SH-SY5Y (cell line): ENCODE data around the gene MTG1.

Experiments
- GATA2 ChIP-seq: IDR thresholded peaks from 2 replicates; pipeline ENCODE4 v1.6.1; 2011; ENCODE audit warnings: mild to moderate bottlenecking, low read depth, low read length
- GATA3 ChIP-seq: IDR thresholded peaks from 2 replicates; pipeline ENCODE4 v1.6.1; 2011; ENCODE audit warnings: low read depth, mild to moderate bottlenecking, low read length, moderate library complexity

The MTG1 gene

DNA sequence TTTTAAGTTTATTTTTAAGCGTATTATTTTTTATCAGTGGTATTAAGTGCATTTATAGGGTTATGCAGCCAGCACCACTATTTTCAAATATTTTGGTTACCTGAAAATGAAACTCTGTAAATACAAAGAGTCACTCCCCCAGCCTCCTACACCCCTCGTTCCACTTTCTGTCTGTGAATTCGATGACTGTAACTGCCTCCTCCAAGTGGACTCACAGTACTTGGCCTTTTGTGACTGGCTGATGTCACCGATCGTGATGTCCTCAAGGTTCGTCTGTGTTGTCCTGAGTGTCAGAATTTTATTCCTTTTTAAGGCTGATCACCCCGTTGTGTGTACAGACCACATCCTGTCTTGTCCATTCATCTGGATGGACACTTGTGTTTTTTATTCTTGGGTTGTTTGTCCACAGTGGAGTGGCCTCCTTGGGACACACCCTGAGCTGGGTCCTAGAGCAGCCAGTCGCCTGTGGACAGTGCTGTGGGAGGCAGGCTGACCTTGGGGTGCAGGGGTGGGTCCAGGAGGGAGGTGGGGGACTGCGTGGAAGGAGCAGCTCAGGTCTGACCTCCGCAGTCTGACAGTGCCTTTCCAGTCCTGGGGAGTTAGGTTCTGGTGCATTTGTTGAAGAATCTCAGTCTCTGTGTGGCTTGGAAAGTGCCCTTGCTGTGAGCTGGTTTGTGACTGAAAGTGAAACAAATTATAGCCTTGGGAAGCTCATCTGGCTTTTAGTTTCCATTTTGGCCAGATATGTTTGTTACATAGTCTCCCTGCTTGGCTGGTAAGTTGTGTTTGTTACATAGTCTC lies 6.9 kb downstream of the MTG1 start:
- TF ChIP-seq GATA3 (no peak), GATA2 (no peak)

DNA sequence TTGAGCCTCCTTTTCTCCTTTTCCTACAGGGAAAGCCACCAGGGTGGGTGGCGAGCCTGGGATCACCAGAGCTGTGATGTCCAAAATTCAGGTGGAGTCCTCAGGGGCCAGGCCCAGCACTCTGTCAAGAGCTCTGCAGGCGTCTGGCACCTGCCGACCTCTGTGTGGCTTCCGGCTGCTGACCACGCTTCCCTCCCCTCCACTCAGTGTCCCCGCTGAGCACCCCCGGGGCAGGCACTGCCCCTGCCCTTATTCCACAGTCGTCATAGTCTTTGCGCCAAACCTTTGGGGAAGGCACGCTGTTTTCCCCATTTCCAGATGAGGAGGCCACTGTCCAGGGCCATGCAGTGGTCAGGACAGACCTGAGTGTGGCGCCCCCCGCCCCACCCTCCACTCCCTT lies 7.5 kb downstream of the MTG1 start:
- no peak for TF ChIP-seq GATA3
- no peak for TF ChIP-seq GATA2

DNA sequence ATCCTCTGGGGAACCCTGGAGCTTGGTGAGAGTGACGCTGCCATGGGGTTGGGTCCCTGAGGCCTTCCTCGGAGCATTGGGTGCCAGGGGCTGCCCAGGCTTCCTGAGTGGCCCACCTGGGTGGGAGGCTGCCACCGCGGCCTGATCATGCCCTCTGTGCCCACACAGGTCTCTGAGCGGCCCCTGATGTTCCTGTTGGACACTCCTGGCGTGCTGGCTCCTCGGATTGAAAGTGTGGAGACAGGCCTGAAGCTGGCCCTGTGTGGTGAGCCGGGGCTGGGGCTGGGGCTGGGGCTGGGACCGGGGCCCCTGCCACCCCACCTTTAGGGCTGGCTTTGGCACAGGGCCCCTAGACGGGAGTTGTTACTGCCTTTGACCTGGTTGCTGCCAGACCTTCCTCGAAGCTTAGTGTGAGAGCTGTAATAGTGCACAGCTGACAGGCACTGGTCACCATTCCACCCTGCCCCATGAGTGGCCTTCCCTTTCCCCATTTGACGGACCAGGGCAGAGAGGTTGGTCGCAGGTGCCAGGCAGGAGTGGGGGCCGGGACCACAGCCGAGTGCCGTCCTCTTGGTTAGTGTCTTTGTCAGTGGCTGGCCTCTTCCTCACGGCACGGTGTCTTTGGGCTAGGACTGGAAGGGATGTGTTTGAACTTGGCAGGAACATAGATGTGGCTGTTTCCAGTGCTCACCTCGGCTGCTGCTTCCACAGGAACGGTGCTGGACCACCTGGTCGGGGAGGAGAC lies 8.2 kb downstream of the MTG1 start:
- TF ChIP-seq GATA2 (no peak), GATA3 (no peak)

DNA sequence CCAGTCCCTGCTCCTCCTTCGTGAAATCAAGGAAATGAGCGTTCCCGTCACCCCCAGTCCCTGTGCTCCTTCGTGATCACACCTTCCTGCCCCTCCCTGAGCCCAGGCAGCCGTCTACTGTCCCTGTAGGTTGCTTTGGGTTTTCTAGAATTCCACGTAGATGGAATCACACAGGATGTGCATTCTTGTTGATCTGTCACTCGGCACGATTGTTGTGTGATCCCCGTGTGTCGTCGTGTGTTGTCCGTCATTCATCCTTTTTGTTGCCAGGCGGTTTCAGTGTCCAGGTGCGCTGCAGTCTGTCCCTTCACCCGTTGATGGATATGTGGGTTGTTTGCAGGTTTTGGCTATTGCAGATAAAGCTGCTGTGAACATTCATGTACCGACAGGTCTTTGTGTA lies 9.4 kb downstream of the MTG1 start:
- TF ChIP-seq GATA2 (no peak), GATA3 (no peak)

DNA sequence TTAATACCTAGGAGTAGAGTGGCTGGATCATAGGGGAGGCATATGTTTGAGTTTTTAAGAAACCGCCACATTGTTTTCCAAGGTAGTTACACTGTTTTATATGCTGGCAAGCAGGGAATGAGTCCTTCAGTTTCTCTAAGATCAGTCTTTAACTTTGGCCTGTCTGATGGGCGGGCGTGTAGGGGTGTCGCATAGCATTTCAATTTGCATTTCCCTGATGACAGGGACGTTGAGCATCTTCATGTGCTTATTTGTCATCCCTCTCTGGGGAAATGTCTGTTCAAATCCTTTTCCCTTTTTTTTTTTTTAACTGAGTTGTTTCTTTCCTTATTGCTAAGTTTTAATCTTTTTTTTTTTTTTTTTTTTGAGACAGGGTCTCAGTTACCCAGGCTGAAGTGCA lies 9.8 kb downstream of the MTG1 start:
- TF ChIP-seq GATA3, result no peak
- no peak for TF ChIP-seq GATA2

DNA sequence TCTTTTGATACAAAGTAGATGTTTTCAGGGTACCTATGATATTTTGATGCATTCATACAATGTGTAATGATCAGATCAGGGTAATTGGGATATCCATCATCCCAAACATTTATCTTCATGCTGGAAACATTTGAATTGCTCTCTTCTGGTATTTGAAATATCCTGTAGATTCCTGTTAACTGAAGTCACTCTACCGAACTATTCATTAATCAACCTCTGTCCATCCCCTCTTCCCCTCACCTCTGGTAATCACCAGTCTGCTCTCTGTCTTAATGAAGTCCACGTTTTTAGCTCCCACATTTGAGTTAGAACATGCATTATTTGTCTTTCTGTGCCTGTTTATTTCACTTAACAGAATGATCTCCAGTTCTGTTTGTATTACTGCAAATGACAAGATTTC lies 11.3 kb downstream of the MTG1 start:
- TF ChIP-seq GATA2, result no peak
- TF ChIP-seq GATA3, result no peak

DNA sequence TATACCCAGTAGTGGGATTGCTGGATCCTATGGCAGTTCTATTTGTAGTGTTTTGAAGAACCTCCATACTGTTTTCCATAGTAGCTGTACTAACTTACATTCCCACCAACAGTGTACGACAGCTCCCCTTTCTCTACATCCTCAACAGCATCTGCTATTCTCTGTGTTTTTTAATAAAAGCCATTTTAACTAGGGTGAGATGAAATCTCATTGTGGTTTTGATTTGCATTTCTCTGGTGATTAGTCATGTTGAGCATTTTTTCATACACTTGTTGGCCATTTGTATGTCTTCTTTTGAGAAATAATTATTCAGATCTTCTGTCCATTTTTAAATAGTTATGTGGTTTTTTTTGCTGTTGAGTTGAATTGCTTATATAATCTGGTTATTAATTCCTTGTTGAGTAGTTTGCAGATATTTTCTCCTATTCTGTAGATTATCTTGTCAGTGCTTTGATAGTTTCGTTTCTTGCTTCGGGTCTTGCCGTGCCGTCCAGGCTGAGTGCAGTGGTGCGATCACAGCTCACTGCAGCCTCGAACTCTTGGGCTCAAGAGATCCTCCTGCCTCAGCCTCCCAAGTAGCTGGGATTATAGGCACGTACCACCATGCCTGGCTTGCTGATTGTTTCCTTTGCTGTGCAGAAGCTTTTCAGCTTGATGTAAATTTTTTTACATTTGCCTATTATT lies 12.0 kb downstream of the MTG1 start:
- TF ChIP-seq GATA3 (no peak), GATA2 (no peak)

DNA sequence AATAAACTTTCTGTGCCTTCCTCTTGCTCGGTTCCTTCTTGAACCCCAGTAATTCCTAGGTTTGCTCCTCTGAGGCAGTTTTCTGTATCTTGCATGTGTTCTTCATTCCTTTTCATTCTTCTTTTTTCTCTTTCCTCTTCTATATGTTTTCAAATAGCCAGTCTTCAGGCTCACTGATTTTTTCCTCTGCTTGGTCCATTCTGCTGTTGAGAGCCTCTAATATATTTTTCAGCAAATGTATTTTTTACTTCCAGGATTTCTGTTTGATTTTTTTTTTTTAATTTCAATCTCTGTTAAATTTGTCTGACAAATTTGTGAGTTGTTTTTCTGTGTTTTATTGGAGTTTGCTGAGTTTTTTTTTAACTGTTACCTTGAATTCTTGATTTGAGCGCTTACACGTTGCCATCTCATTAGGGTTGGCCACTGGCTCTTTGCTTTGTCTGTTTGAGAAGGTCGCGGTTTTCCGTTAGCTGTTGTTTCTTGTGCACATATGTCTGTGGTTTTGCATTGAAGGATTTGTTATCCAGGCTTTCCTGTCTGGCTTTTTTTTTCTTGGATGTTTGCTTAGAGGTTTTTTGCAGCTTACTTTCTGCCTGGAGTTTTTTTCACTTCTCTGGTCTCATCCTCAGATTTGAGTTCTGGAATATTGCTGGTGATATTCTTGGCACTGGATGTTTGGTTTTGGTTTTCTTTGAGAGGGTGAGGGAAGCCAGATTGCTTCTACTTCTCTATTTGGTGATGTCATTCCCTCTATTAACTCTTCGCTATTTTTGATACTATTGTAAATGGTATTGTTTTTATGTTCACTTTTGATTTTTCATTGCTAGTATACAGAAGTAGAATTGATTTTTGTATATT lies 17.8 kb downstream of the MTG1 start:
- no peak for TF ChIP-seq GATA2
- no peak for TF ChIP-seq GATA3

DNA sequence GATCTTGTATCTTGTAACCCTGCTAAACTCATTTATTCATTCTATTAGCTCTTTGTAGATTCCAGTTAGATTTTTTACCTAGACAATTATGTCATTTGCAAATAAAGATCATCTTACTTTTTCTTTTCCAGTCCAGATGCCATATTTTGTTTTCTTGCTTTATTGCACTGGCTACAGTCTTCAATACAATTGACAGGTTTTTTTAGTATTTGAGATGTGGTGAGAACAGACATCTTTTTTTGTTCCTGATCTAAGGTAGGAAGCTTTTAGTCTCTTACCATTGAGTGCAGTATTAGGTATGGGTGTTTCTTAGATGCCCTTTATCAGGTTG lies 18.4 kb downstream of the MTG1 start:
- TF ChIP-seq GATA3, result no peak
- no peak for TF ChIP-seq GATA2

DNA sequence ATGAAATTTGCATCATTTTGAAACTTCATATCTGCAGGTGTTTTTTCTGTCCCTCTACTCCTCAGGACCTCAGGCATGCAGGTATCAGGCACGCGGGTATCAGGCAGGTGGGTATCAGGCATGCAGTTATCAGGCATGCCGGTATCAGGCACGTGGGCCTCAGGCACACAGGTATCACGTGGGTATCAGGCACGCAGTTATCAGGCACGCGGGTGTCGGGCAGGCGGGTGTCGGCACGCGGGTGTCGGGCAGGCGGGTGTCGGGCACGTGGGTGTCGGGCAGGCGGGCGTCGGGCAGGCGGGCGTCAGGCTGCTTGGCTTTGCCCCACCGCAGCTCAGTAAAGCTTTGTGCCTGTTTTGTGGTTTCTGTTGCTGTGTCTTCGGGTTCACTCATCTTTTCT lies 21.8 kb downstream of the MTG1 start:
- no peak for TF ChIP-seq GATA3
- TF ChIP-seq GATA2, result no peak

DNA sequence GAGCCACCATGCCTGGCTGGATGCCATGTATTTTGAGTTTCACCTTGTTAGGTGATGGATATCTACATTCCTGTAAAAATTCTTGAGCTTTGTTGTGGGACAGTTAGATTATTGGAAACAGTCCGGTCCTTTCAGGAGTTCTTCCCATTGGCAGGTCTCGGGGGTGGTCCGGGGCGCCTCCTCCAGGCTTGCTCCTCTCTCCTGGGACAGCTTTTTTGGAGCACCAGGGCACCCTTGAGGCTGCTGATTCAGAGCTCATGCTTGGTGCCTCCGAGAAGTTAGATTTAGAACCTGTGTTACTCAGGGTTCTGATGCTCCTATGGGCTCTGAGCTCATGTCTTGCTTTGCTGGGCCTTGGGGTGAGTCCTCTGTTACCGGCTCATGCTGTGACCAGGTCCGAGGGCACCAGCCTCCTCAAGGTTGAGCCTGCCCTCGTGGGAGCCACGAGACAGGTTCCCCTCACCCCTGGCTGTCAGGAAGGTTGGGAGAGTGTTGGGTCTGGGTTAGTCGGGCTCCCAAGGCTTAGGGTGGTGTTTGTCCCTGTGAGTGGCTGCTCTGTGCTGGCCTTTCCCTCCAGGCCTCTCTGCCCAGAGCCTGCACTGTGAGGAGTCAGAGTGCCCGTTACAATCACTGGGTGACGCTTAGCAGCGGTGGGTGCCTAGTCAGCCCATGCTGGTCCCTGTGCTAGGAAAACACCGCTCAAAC lies 24.5 kb downstream of the MTG1 start:
- TF ChIP-seq GATA2 (no peak), GATA3 (no peak)

DNA sequence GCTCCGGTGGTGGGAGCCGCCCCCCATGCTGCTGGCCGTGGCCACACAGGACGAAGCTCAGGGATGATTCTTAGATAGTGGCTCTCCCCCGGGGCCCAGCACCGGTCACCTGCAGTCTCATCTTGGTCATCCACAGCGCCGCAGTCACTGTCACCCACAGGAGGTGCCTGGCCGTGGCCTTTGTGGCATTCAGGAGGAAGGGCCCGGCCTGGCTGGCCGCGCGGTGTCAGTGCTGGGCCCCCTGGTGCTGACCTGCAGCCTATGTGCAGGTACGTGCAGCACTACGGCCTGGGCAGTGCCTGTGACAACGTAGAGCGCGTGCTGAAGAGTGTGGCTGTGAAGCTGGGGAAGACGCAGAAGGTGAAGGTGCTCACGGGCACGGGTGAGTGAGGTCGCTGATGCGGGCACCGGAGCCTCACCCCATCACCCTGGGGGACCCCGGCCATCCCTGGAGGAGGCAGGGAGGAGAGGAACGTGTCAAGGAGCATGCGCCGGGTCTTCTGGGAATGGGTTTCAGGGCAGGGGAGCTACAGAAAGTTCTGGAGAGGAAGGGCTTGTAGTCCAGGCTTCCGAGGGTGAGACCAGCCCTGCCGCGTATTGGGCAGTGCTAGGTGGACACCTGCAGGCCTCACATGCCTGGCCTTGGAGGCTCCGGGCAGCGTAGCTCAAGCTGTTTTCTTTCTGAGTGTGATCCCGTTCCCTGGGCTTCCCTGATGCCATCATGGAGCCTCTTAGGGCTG lies 25.4 kb downstream of the MTG1 start:
- TF ChIP-seq GATA3, result no peak
- no peak for TF ChIP-seq GATA2

DNA sequence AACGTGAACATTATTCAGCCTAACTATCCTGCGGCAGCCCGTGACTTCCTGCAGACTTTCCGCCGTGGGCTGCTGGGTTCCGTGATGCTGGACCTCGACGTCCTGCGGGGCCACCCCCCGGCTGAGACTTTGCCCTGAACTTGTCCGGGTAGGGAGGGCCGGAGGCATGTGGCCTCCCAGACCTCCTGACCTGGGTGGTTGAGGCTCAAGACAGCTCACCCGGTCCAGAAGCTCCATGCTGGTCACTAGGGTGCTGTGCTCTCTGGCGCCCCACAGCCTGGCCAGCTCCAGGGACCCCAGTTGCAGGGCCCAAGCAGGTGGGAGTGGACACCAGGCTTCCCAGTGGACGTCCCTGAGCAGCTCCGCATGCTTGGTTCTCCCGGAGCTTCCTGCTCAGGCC lies 26.1 kb downstream of the MTG1 start:
- TF ChIP-seq GATA2 (no peak), GATA3 (no peak)
